HT-29 (cell line): ENCODE data around the gene CCDC74A. TPM values are rescaled to one million over a fixed set of nuclear protein-coding genes. Genes with fewer than 3 reads are reported as not detected.
"Not testable (repeated sequence)": the region's sequence is repeated elsewhere in the genome, so short reads cannot be mapped to it uniquely, and the experiment has no call there.

Source experiments
- DNase-seq: peaks from one replicate; pipeline ENCODE4 v3.0.0-alpha.2; 2015; ENCODE audit warnings: low spot score
- total RNA-seq: library from RNA; depleted of rRNA; stranded (reverse); fragments of >200 nt; shearing (Covaris generic); gene quantifications from 2 replicates; pipeline ENCODE4 v1.2.3, GENCODE V29; 2014

CCDC74A gene
- total RNA-seq, 1 experiment from 2014 or later, result 5.4 TPM

DNA sequence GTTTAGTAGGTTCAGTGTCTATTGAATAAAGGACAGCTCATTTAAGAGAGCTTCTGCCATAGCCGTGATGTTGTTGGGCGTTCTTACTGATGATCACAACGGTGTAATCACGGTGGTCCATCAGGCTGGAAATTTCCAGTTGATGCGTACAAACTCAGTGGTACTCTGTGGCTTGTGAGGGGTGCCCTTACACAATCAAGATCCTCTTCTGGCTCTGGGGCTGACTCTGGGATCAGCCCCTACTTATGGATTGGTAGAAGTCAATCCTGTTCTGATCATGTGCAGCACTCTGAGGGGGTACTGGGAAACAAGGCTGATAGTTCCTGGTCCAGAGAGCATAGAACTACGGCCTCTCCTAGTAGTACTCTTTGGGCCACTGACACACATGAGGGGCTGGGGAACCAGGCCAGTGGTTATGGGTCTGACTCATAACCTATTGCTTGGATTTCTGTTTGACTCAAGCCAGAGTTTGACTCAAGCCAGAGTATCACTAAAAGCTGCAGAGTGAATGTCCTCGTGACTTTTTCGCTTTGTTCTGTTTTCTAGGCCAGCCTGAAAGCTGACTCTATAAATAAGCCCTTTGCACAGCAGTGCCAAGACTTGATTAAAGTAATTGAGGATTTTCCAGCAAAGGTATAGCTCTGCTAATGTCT, 29.2 kb upstream of the CCDC74A start:
- not testable (repeated sequence) for DNase-seq

DNA sequence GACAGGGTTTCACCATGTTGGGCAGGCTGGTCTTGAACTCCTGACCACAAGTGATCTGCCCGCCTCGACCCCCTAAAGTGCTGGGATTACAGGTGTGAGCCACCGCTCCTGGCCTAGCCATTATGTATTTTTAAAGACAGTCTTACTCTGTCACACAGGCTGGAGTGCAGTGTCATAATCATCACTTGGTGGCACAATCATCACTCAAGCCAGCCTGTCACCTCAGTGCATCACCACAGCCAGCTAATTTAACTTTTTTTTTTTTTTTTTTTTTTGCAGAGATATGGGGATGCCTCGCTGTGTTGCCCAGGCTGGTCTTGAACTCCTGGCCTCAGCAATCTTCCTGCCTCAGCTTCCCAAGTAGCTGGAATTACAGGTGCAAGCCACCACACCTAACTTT, 24.1 kb upstream of the CCDC74A start:
- not testable (repeated sequence) for DNase-seq

DNA sequence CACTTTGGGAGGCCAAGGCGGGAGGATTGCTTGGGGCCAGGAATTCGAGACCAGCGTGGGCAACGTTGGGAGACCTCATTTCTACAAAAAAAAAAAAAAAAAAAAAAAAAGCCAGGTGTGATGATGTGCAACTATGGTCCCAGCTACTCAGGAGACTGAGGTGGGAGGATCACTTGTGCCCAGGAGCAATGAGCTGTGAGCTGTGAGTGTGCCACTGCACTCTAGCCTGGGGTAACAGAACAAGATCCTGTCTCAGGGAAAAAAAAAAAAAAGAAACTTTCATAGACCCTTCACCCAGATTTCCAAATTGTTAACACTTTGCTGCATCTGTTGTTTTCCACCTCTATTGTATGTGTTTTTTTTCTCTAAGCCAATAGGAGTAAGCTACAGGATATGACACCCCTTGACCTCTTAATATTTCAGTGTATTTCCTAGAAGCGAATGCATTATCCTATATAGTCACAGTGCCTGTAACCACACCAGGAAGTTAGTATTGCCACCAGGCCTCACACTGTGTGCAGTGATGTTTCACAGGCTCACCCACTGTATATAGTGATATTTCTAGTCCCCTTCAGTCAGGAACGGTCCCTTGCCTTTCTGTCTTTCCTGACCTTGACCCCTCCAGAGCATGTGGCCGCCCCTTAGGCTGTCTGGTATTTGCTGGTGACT, 23.5 kb upstream of the CCDC74A start:
- not testable (repeated sequence) for DNase-seq

GRCh38 chr2:131509615-131510014, 18.1 kb upstream of the CCDC74A start:
- no peak for DNase-seq

DNA sequence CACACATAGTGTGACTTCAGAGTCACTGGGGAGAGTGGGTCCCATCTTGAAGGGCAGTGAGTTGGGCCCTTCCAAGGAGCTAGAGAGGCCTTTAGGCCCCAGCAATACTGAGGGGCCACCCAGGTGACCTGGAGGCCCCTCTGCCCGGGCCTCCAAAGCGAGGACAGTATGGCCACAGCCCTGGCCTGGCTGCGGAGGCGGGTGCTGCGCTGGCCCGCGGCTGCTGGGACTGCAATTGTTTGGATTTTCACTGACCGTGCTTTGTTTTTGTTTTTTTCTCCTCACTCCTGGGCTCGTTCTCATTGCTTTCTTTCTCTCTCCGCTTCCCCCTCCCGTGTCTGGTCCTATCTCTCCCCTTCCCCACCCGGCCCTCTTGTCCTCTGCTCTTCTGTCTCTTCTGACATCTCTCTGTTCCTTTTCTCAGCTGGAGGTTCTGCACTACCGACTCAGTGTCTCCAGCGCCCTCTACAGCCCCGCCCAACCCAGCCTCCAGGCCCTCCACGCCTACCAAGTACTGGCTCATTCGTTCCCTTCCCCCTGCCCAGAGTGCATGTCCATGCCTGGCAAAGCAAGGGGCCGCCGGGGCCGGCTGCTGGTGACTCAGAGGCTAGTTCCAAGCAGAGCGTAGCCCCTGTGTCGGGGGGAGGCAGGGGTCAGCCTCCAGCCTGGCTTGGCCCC, 16.3 kb upstream of the CCDC74A start:
- DNase-seq, result not testable (repeated sequence)

- DNase-seq, result not testable (repeated sequence)
These were observed 15.5 kb upstream of the CCDC74A start for GRCh38 chr2:131511969-131512870.

- not testable (repeated sequence) for DNase-seq
These were observed 13.1 kb upstream of the CCDC74A start for GRCh38 chr2:131514408-131515166.

GRCh38 chr2:131515235-131515634, 12.5 kb upstream of the CCDC74A start:
- not testable (repeated sequence) for DNase-seq

GRCh38 chr2:131516011-131516410, 11.7 kb upstream of the CCDC74A start:
- no peak for DNase-seq

- DNase-seq, result not testable (repeated sequence)
These were observed 11.1 kb upstream of the CCDC74A start for GRCh38 chr2:131516621-131517020.

DNA sequence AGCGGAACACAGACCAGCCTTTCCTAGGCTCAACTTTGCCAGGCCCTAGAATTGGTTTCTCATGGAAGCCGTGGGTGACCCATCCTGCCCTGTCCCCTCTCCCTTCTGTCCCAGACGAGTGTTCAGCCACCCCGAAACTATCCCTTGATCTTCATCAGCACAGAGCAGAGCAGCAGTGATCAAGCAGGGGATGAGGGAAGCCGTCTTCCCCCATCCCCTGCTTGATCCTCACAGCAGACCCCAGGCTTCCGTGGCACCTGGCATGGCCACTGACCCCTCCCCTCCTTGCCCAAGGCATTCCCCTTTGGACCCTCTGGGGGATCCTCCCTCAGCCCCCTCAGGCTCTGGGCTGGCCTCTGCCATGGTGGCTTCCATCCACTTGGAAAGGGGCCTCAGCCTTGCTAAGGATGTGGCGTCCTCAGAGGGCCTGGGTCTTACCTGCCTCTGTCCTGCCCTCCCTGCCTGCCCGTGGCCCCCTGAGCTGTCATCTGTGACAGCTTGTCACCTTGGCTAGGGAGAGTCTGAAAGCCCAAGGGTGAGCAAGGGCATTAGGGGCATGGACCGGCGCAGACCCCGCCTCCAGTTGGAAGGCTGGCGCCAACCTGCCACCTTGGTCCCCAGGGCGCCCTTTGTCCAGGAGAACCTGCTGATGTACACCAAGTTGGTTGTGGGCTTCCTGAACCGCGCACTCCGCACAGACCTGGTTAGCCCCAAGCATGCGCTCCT, 10.4 kb upstream of the CCDC74A start:
- DNase-seq, result no peak

GRCh38 chr2:131517856-131518255, 9.8 kb upstream of the CCDC74A start:
- DNase-seq, result not testable (repeated sequence)

DNA sequence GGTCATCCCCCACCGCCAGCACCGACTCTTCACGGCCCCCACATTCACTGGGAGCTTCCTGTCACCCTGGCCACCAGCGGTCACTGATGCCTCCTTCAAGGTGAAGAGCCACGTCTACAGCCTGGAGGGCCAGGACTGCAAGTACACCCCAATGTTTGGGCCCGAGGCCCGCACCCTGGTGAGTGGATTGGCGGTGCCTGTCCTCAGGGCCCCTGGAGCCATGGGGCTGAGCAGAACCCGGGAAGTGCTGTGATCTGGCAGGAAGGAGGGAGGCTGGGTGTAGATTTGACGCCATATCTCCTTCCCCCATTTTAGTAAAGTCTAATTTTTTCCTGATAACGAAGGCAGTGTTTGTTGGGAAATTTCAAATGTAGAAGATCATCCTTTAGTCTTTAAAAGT, 9.2 kb upstream of the CCDC74A start:
- not testable (repeated sequence) for DNase-seq

GRCh38 chr2:131519466-131519865, 8.2 kb upstream of the CCDC74A start:
- no peak for DNase-seq

- not testable (repeated sequence) for DNase-seq
These were observed 7.7 kb upstream of the CCDC74A start for GRCh38 chr2:131519871-131520470.

DNA sequence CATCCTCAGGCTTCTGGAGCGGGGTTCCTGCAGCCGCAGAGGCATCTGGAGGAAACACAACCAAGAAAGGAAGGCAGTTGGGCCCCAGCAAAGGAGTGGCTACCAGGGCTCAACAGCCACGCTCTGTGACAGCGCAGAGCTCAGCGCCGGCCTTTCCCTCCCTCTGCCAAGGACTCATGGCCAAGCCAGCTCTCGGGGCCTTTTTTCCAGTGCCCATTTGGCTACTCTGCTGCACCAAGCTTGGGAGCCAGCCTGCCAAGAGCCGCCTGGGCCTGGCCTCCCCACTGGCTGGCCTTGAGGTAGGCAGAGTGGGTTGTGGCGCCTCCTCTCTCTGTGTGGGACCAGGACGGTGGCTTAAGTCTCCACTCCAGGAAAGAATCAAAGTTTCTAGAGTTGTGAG, 7.2 kb upstream of the CCDC74A start:
- no peak for DNase-seq

DNA sequence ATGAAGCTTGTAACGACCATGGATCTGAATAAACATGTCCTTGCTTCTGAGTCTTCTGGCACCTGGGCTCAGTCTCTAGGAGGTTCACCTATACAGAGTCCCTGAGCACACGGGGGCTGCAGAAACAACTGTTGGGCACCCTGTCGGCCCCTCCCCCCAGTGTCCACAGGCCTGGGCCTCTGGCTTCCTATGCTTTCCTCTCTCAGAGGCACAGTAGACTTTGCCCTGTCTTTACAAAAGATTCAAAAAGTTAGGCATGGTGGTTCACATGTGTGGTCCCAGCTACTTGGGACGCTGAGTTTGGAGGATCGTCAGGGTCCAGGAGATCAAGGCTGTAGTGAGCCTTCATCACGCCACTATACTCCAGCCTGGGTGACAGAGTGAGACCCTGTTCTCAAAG, 6.2 kb upstream of the CCDC74A start:
- not testable (repeated sequence) for DNase-seq

- no peak for DNase-seq
These were observed 5.5 kb upstream of the CCDC74A start for GRCh38 chr2:131521961-131522781.

DNA sequence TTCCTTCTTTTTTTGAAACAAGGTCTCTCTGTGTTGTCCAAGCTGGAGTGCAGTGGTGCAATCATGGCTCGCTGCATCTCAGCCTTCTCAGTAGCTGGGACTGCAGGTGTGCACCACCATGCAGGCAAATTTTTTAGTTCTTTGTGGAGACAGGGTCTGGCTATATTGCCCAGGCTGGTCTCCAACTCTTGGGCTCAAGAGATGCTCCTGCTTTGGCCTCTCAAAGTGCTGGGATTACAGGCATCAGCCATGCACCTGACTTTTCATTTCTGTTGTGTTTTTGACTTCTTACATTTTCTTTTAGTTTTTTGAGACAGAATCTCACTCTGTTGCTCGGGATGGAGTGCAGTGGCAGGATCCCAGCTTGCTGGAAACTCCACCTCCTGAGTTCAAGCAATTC, 2.4 kb upstream of the CCDC74A start:
- not testable (repeated sequence) for DNase-seq
